ENCODE data around the gene ZDHHC20. TPM values are rescaled to one million over a fixed set of nuclear protein-coding genes. Genes with fewer than 3 reads are reported as not detected.

ZDHHC20 gene
- total RNA-seq, 1 experiment from 2014 or later = 110 TPM

GRCh38 chr13:21450936-21451335 is 8.2 kb downstream of the ZDHHC20 start:
- Histone ChIP-seq H3K27ac (ENCODE audit: low read depth, low read length) (no peak overlapping the region), H2AFZ (ENCODE audit: low read depth, low read length, poor library complexity, severe bottlenecking) (no peak overlapping the region), H3K27me3 (ENCODE audit: insufficient read depth, low read length) (no peaks in the 10 kb centered on the region), H3K9me3 (ENCODE audit: control insufficient read depth in 1 of 2, insufficient read depth in 1 of 2, low read depth in 1 of 2, low read length in 2 of 2) (no peaks in the 10 kb centered on the region; a peak in 1 of 4 replicates), H3K4me3 (replicated peaks in 1 of 2; ENCODE audit: low read depth in 1 of 2, low read length in 2 of 2) (no peak overlapping the region), H3K79me2 (ENCODE audit: insufficient read depth, low read length) (peaks cover 80% of the 10 kb centered on the region), H3K9me2 (ENCODE audit: insufficient read depth) (no peaks in the 10 kb centered on the region), H3K9ac (ENCODE audit: low read length) (no peak overlapping the region), H3K36me3 (ENCODE audit: control insufficient read depth in 1 of 2, insufficient read depth in 2 of 2, low read length in 2 of 2) (no peaks in the 10 kb centered on the region), H3K4me1 (ENCODE audit: control insufficient read depth in 1 of 2, insufficient read depth in 2 of 2, low read length in 2 of 2) (peaks cover 1 to 3% of the 10 kb centered on the region in 2 experiments; a peak in 3 of 4 replicates), H4K20me1 (ENCODE audit: insufficient read depth) (peaks cover under 1% of the 10 kb centered on the region; the same call in 1 of the 2 replicates), H3K4me2 (ENCODE audit: low read length) (no peak overlapping the region)
- DNase-seq (ENCODE audit: low read depth, low spot score) = no peak
- no peak for TF ChIP-seq POLR2AphosphoS5 (IDR thresholded peaks at IDR 0.05; ENCODE audit: low read depth, low read length)
- TF ChIP-seq SRF (IDR thresholded peaks at IDR 0.05; ENCODE audit: low read depth) = no peak
- no peak for TF ChIP-seq POLR2A (IDR thresholded peaks at IDR 0.05; ENCODE audit: borderline replicate concordance, extremely low read depth, insufficient read depth, insufficient read length)
- no peak for TF ChIP-seq SIN3A (IDR thresholded peaks at IDR 0.05; ENCODE audit: low read depth)
- TF ChIP-seq EGR1 (IDR thresholded peaks at IDR 0.05; ENCODE audit: low read depth) = no peak
- TF ChIP-seq SP1 (IDR thresholded peaks at IDR 0.05; ENCODE audit: low read depth) = no peak
- TF ChIP-seq CEBPB (IDR thresholded peaks at IDR 0.05; ENCODE audit: low read depth) = no peak
- TF ChIP-seq TCF7L2 (IDR thresholded peaks at IDR 0.05; ENCODE audit: borderline replicate concordance, extremely low read depth, insufficient read depth, insufficient read length) = no peak
- TF ChIP-seq CBX3 (IDR thresholded peaks at IDR 0.05; ENCODE audit: low read depth) = no peak
- TF ChIP-seq ATF3 (IDR thresholded peaks at IDR 0.05) = no peak
- TF ChIP-seq FOSL1 (IDR thresholded peaks at IDR 0.05; ENCODE audit: low read depth) = no peak
- no TSS peak for BruUV-seq (replicated peaks)
- ChIA-PET POLR2A (no interaction called here), RAD21 (ENCODE audit: low non-redundant PET in 1 of 2, low total read pairs in 2 of 2, uncharacterized antibody in 2 of 2, unreplicated experiment in 2 of 2) (no interaction called here), CTCF (no interaction called here)
- intact Hi-C loops (cut with micrococcal nuclease) = no loop called here
- ATAC-seq = no peak

GRCh38 chr13:21446656-21447055 is 12.4 kb downstream of the ZDHHC20 start:
- no peak for ATAC-seq
- CTCF ChIA-PET = interaction anchor here (0.6 kb wide), 1 partner anchor 1806 kb away, joined by 3 read pairs; no protein-coding TSS in a partner anchor
- H3K9ac ChIP-seq (ENCODE audit: low read length) = no peak overlapping the region
- no peak overlapping the region for H2AFZ ChIP-seq (ENCODE audit: low read depth, low read length, poor library complexity, severe bottlenecking)
- intact Hi-C loops (cut with micrococcal nuclease) = no loop called here
- no peak overlapping the region for H3K4me2 ChIP-seq (ENCODE audit: low read length)
- no peaks in the 10 kb centered on the region for H3K27me3 ChIP-seq (ENCODE audit: insufficient read depth, low read length)
- no peaks in the 10 kb centered on the region for H3K36me3 ChIP-seq (ENCODE audit: control insufficient read depth in 1 of 2, insufficient read depth in 2 of 2, low read length in 2 of 2)
- RAD21 ChIA-PET (ENCODE audit: low non-redundant PET in 1 of 2, low total read pairs in 2 of 2, uncharacterized antibody in 2 of 2, unreplicated experiment in 2 of 2) = no interaction called here
- H3K9me3 ChIP-seq (ENCODE audit: control insufficient read depth in 1 of 2, insufficient read depth in 1 of 2, low read depth in 1 of 2, low read length in 2 of 2) = no peaks in the 10 kb centered on the region
- no TSS peak for BruUV-seq (replicated peaks)
- no peaks in the 10 kb centered on the region for H3K9me2 ChIP-seq (ENCODE audit: insufficient read depth)
- peaks cover 77% of the 10 kb centered on the region for H3K79me2 ChIP-seq (ENCODE audit: insufficient read depth, low read length)
- peaks cover 28 to 38% of the 10 kb centered on the region in 2 experiments for H3K4me1 ChIP-seq (ENCODE audit: control insufficient read depth in 1 of 2, insufficient read depth in 2 of 2, low read length in 2 of 2)
- POLR2A ChIA-PET = no interaction called here
- no peak overlapping the region for H3K4me3 ChIP-seq (replicated peaks in 1 of 2; ENCODE audit: low read depth in 1 of 2, low read length in 2 of 2)
- H4K20me1 ChIP-seq (ENCODE audit: insufficient read depth) = peaks cover 4% of the 10 kb centered on the region; the same call in 1 of the 2 replicates
- no peak overlapping the region for H3K27ac ChIP-seq (ENCODE audit: low read depth, low read length)
- DNase-seq (ENCODE audit: low read depth, low spot score) = no peak
- TF ChIP-seq EZH2phosphoT487 (IDR thresholded peaks at IDR 0.05; ENCODE audit: borderline replicate concordance) = no peak
- TF ChIP-seq, protein P1, sequence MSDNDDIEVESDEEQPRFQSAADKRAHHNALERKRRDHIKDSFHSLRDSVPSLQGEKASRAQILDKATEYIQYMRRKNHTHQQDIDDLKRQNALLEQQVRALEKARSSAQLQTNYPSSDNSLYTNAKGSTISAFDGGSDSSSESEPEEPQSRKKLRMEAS (IDR thresholded peaks at IDR 0.05) = no peak
- TF ChIP-seq TCF7L2 (IDR thresholded peaks at IDR 0.05; ENCODE audit: borderline replicate concordance, extremely low read depth, insufficient read depth, insufficient read length) = no peak
- TF ChIP-seq, protein P2, sequence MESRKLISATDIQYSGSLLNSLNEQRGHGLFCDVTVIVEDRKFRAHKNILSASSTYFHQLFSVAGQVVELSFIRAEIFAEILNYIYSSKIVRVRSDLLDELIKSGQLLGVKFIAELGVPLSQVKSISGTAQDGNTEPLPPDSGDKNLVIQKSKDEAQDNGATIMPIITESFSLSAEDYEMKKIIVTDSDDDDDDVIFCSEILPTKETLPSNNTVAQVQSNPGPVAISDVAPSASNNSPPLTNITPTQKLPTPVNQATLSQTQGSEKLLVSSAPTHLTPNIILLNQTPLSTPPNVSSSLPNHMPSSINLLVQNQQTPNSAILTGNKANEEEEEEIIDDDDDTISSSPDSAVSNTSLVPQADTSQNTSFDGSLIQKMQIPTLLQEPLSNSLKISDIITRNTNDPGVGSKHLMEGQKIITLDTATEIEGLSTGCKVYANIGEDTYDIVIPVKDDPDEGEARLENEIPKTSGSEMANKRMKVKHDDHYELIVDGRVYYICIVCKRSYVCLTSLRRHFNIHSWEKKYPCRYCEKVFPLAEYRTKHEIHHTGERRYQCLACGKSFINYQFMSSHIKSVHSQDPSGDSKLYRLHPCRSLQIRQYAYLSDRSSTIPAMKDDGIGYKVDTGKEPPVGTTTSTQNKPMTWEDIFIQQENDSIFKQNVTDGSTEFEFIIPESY (IDR thresholded peaks at IDR 0.05; ENCODE audit: extremely low read depth, insufficient replicate concordance, low read length) = no peak
- TF ChIP-seq EZH2 (IDR thresholded peaks at IDR 0.05) = no peak
- no peak for TF ChIP-seq JUND (IDR thresholded peaks at IDR 0.05)
- TF ChIP-seq YY1 (IDR thresholded peaks at IDR 0.05; ENCODE audit: extremely low read depth, insufficient replicate concordance, low read depth, low read length) = no peak
- TF ChIP-seq ELF1 (IDR thresholded peaks at IDR 0.05; ENCODE audit: borderline replicate concordance, low read depth) = no peak
- no peak for TF ChIP-seq RAD21 (IDR thresholded peaks at IDR 0.05; ENCODE audit: low read depth)
- TF ChIP-seq ATF3 (IDR thresholded peaks at IDR 0.05) = no peak
- no peak for TF ChIP-seq SRF (IDR thresholded peaks at IDR 0.05; ENCODE audit: low read depth)
- TF ChIP-seq FOSL1 (IDR thresholded peaks at IDR 0.05; ENCODE audit: low read depth) = no peak
- TF ChIP-seq SIN3A (IDR thresholded peaks at IDR 0.05; ENCODE audit: low read depth) = no peak
